ENCODE results near the gene UBR1. TPM values are rescaled to one million over a fixed set of nuclear protein-coding genes. Genes with fewer than 3 reads are reported as not detected.

Gene UBR1
- total RNA-seq, 1 experiment from 2014 or later, result 18.9 TPM

GRCh38 chr15:42929306-42929848, 176.5 kb downstream of the UBR1 start:
- H3K9me3 Mint-ChIP-seq, result no peaks in the 10 kb centered on the region
- DNase-seq (ENCODE audit: low spot score) (no peak), ATAC-seq (no peak)
- H3K4me1 Mint-ChIP-seq, result no peaks in the 10 kb centered on the region
- no peak overlapping the region for H3K27ac Mint-ChIP-seq
- ChIA-PET POLR2A (no interaction called here), CTCF (interaction anchor here (3.9 kb wide), 1 partner anchor 128 kb away, joined by 62 read pairs; no protein-coding TSS in a partner anchor)
- TF ChIP-seq ZSCAN18 (CRISPR knock-in tag; IDR thresholded peaks at IDR 0.05), result no peak
- TF ChIP-seq JAZF1 (CRISPR knock-in tag; IDR thresholded peaks at IDR 0.05), result no peak
- no peak for TF ChIP-seq OVOL2 (CRISPR knock-in tag; IDR thresholded peaks at IDR 0.05; ENCODE audit: borderline replicate concordance)
- no peak for TF ChIP-seq MAX (CRISPR knock-in tag; IDR thresholded peaks at IDR 0.05)
- TF ChIP-seq USF1 (CRISPR knock-in tag; IDR thresholded peaks at IDR 0.05), result no peak
- no peak for TF ChIP-seq ELF4 (CRISPR knock-in tag; IDR thresholded peaks at IDR 0.05; ENCODE audit: low read depth)
- TF ChIP-seq ZNF532 (CRISPR knock-in tag; IDR thresholded peaks at IDR 0.05; ENCODE audit: borderline replicate concordance), result no peak
- no peak for TF ChIP-seq NFE2L1 (CRISPR knock-in tag; IDR thresholded peaks at IDR 0.05)
- TF ChIP-seq MLX (CRISPR knock-in tag; IDR thresholded peaks at IDR 0.05), result no peak
- no peak for TF ChIP-seq NR3C1 (CRISPR knock-in tag; conservative IDR thresholded peaks at IDR 0.05; ENCODE audit: low read depth)
- no peak for TF ChIP-seq SMAD4 (CRISPR knock-in tag; IDR thresholded peaks at IDR 0.05)
- TF ChIP-seq ZNF423 (CRISPR knock-in tag; IDR thresholded peaks at IDR 0.05), result no peak
- no peaks in the 10 kb centered on the region for H3K36me3 Mint-ChIP-seq
- no peak overlapping the region for H3K4me3 Mint-ChIP-seq
- no peaks in the 10 kb centered on the region for H3K27me3 Mint-ChIP-seq (ENCODE audit: low read depth)

- peaks cover 15% of the 10 kb centered on the region for H3K27me3 Mint-ChIP-seq (ENCODE audit: low read depth)
- no peaks in the 10 kb centered on the region for H3K36me3 Mint-ChIP-seq
- no peak for ATAC-seq
- ChIA-PET CTCF (interaction anchor here (2.2 kb wide), 1 partner anchor 120 kb away, joined by 7 read pairs; no protein-coding TSS in a partner anchor), POLR2A (interaction anchor here (0.5 kb wide), 1 partner anchor 196 kb away, joined by 3 read pairs; no protein-coding TSS in a partner anchor)
- peaks cover 14% of the 10 kb centered on the region for H3K4me1 Mint-ChIP-seq
- no peak for DNase-seq (ENCODE audit: low spot score)
- H3K27ac Mint-ChIP-seq, result no peak overlapping the region
- peaks cover 4% of the 10 kb centered on the region; the same call in 1 of the 2 replicates for H3K9me3 Mint-ChIP-seq
- peak overlapping the region; percentile 98 for H3K4me3 Mint-ChIP-seq
- TF ChIP-seq, protein P1, sequence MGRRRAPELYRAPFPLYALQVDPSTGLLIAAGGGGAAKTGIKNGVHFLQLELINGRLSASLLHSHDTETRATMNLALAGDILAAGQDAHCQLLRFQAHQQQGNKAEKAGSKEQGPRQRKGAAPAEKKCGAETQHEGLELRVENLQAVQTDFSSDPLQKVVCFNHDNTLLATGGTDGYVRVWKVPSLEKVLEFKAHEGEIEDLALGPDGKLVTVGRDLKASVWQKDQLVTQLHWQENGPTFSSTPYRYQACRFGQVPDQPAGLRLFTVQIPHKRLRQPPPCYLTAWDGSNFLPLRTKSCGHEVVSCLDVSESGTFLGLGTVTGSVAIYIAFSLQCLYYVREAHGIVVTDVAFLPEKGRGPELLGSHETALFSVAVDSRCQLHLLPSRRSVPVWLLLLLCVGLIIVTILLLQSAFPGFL (CRISPR knock-in tag; IDR thresholded peaks at IDR 0.05; ENCODE audit: borderline replicate concordance), result no peak
- TF ChIP-seq NR3C1 (CRISPR knock-in tag; conservative IDR thresholded peaks at IDR 0.05; ENCODE audit: low read depth) (no peak), ZBTB21 (CRISPR knock-in tag; IDR thresholded peaks at IDR 0.05; ENCODE audit: borderline replicate concordance) (no peak), USF1 (CRISPR knock-in tag; IDR thresholded peaks at IDR 0.05) (no peak), ZNF512 (CRISPR knock-in tag; IDR thresholded peaks at IDR 0.05; ENCODE audit: borderline replicate concordance) (no peak), ATF2 (CRISPR knock-in tag; IDR thresholded peaks at IDR 0.05; ENCODE audit: borderline replicate concordance, low read depth) (no peak), SP1 (CRISPR knock-in tag; conservative IDR thresholded peaks at IDR 0.05) (no peak), ZSCAN18 (CRISPR knock-in tag; IDR thresholded peaks at IDR 0.05) (no peak)
Observed at GRCh38 chr15:42921342-42921731, 184.5 kb downstream of the UBR1 start.
